Nephron (organoid): Measurements from ENCODE around the gene TIMM23B.
"Not testable (repeated sequence)": the region's sequence is repeated elsewhere in the genome, so short reads cannot be mapped to it uniquely, and the experiment has no call there.

Source experiments
- H3K27ac Mint-ChIP-seq, 3 experiments: 2 replicates each; pipeline ENCODE4 v1.8.0; 2020; ENCODE audit warnings: mixed read lengths in 3 of 3, mild to moderate bottlenecking in 2 of 3, moderate library complexity in 1 of 3
- H3K27me3 Mint-ChIP-seq: 2 replicates; pipeline ENCODE4 v1.8.0; 2021; ENCODE audit warnings: low read depth, mild to moderate bottlenecking, moderate library complexity, mixed read lengths
- H3K36me3 Mint-ChIP-seq: 2 replicates; pipeline ENCODE4 v1.8.0; 2020; ENCODE audit warnings: low read depth, mixed read lengths
- H3K4me1 Mint-ChIP-seq: 2 replicates; pipeline ENCODE4 v1.8.0; 2020; ENCODE audit warnings: mixed read lengths
- H3K4me3 Mint-ChIP-seq, 3 experiments: 2 replicates each; pipeline ENCODE4 v1.8.0; 2020; ENCODE audit warnings: mild to moderate bottlenecking in 3 of 3, mixed read lengths in 3 of 3, moderate library complexity in 2 of 3
- H3K9me3 Mint-ChIP-seq: 2 replicates; pipeline ENCODE4 v1.8.0; 2020; ENCODE audit warnings: mixed read lengths
- TF ChIP-seq, protein P1 (sequence below), 3 experiments: fragments of 200-600 bp; sonication (generic); IDR thresholded peaks; one replicate each; pipeline ENCODE4 v1.5.0; 2021; ENCODE audit warnings: antibody characterized with exemption in 3 of 3; ENCODE audit not compliant: unreplicated experiment in 3 of 3

The TIMM23B gene

DNA sequence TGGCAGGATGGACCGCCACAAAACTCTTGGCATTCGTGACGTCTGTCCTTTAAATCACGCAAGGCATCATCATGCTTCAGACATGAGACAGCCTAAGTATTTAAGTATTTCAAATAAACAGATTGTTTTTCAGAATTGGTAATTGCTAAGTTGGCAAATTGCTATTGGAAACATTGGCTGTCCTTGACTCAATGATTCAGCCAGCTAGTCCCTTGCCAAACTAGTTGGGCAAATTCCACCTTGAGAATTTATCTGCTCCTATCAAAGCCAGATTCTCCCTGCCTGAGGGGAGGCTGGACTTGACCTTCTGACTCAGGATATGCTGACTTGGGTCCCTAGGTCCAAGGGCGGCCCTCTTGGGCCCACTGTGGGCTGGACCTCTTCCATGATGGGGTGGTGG, 75.8 kb downstream of the TIMM23B start:
- H3K36me3 Mint-ChIP-seq, H3K9me3 Mint-ChIP-seq, H3K4me1 Mint-ChIP-seq, H3K4me3 Mint-ChIP-seq, H3K27me3 Mint-ChIP-seq, H3K27ac Mint-ChIP-seq: not testable (repeated sequence)

DNA sequence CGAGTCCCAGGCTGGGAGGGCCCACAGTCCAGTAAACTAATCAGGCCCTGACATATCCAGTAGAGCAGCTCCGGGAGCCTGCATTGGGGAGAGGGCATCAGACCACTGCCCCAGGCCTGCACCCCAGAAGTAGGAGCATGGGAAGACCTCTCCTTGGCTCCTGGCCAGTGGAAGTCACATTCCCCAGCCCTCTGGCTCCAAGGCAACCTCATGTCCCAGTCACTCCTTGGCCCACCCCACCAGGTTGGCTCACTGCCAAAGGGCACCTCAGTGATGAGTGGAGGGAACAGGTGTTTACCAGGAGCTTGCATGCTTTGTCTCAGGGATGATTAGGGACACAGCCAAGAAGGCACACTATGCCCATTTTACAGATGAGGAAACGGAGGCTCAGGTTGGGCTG, 77.4 kb downstream of the TIMM23B start:
- not testable (repeated sequence) for H3K27me3 Mint-ChIP-seq, H3K36me3 Mint-ChIP-seq, H3K4me1 Mint-ChIP-seq, H3K9me3 Mint-ChIP-seq, H3K4me3 Mint-ChIP-seq, H3K27ac Mint-ChIP-seq

DNA sequence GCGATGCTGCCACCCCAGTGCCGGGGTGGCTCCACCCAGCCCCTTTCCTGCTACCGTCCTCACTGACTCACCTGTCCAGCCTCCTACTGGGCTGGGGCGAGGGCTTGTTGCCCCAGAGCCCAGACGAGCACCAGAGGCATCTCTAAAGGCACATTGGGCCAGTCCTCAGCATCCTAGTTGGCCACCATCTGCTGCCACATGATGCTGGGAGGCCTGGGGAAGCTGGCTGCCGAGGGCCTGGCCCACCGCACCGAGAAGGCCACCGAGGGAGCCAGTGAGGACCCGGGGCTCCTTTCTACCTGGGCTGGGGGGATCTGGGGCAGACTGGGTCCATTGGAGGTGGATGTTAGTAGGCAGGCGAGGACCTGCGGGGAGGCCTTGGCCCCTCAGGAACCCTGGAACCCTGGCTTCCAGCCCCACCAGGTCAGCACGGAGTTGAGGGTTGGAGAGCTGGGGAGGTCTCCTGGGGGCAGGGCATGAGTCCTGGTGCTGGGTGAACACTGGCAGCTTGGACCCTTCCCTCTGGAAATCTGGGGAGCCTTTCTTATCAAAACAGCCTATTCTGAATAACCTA, 78.7 kb downstream of the TIMM23B start:
- not testable (repeated sequence) for H3K4me1 Mint-ChIP-seq, H3K9me3 Mint-ChIP-seq, H3K27ac Mint-ChIP-seq, H3K36me3 Mint-ChIP-seq, H3K27me3 Mint-ChIP-seq, H3K4me3 Mint-ChIP-seq

DNA sequence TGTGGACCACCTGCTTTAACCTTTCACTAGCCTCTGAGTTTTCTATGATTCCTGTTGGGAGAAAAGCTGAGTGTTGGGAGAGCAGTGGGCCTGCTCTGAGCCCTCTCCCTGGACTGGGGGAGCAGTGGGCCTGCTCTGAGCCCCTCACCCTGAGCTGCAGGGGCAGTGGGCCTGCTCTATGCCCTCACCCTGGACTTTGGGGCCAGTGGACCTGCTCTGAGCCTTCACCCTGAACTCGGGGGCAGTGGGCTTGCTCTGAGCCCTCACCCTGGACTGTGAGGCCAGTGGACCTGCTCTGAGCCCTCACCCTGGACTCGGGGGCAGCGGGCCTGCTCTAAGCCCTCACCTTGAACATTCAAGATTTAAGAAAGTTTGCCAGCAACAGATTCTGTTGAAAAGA, 79.8 kb downstream of the TIMM23B start:
- Mint-ChIP-seq H3K4me3 (no peak overlapping the region), H3K4me1 (no peaks in the 10 kb centered on the region), H3K27me3 (peaks cover 4% of the 10 kb centered on the region), H3K9me3 (no peaks in the 10 kb centered on the region), H3K27ac (no peak overlapping the region), H3K36me3 (no peaks in the 10 kb centered on the region)
- TF ChIP-seq, protein P1, sequence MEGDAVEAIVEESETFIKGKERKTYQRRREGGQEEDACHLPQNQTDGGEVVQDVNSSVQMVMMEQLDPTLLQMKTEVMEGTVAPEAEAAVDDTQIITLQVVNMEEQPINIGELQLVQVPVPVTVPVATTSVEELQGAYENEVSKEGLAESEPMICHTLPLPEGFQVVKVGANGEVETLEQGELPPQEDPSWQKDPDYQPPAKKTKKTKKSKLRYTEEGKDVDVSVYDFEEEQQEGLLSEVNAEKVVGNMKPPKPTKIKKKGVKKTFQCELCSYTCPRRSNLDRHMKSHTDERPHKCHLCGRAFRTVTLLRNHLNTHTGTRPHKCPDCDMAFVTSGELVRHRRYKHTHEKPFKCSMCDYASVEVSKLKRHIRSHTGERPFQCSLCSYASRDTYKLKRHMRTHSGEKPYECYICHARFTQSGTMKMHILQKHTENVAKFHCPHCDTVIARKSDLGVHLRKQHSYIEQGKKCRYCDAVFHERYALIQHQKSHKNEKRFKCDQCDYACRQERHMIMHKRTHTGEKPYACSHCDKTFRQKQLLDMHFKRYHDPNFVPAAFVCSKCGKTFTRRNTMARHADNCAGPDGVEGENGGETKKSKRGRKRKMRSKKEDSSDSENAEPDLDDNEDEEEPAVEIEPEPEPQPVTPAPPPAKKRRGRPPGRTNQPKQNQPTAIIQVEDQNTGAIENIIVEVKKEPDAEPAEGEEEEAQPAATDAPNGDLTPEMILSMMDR (IDR thresholded peaks at IDR 0.05; ENCODE audit: unreplicated experiment in 3 of 3) = no peak
